ENCODE results near the gene RAF1. TPM values are rescaled to one million over a fixed set of nuclear protein-coding genes. Genes with fewer than 3 reads are reported as not detected.

Gene RAF1
- total and polyA plus RNA-seq, 2 of the 13 experiments (the other 11 are each of a cell fraction or from before 2014, with no cell fraction given) = 72.2 to 91.4 TPM

GRCh38 chr3:12556690-12557472 is 107.0 kb downstream of the RAF1 start, which contains the start of gene MKRN2 (continued):
- TF ChIP-seq CREM (IDR thresholded peaks at IDR 0.05) = 0 out of 2 replicates have a peak, but pooled peaks have one; percentile 21
- TF ChIP-seq CREM (CRISPR knock-in tag; IDR thresholded peaks at IDR 0.05) = no peak
- peak; percentile 56; the same call in 1 of the 2 replicates for TF ChIP-seq ZNF772 (CRISPR knock-in tag; IDR thresholded peaks at IDR 0.05)
- TF ChIP-seq RNF2 (conservative IDR thresholded peaks at IDR 0.05; ENCODE audit: low read depth) = 0 out of 2 replicates have a peak, but pooled peaks have one; percentile 62
- TF ChIP-seq FOXA1 (IDR thresholded peaks at IDR 0.05) = no peak
- no peak for TF ChIP-seq FOXA1 (CRISPR knock-in tag; IDR thresholded peaks at IDR 0.05)
- no peak for TF ChIP-seq SSRP1 (CRISPR knock-in tag; IDR thresholded peaks at IDR 0.05)
- no peak for TF ChIP-seq CC2D1A (CRISPR knock-in tag; IDR thresholded peaks at IDR 0.05)
- peak; percentile 23; the same call in 1 of the 2 replicates for TF ChIP-seq HDAC2 (CRISPR knock-in tag; IDR thresholded peaks at IDR 0.05)
- no peak for TF ChIP-seq ZNF138 (CRISPR knock-in tag; IDR thresholded peaks at IDR 0.05; ENCODE audit: low read depth)
- peak; percentile 31; the same call in 1 of the 2 replicates for TF ChIP-seq ZNF33B (CRISPR knock-in tag; IDR thresholded peaks at IDR 0.05)
- TF ChIP-seq ZNF484 (CRISPR knock-in tag; IDR thresholded peaks at IDR 0.05; ENCODE audit: borderline replicate concordance, low read depth) = no peak
- TF ChIP-seq RXRA (CRISPR knock-in tag; IDR thresholded peaks at IDR 0.05) = peak; percentile 61
- TF ChIP-seq ZNF256 (CRISPR knock-in tag; conservative IDR thresholded peaks at IDR 0.05) = 0 out of 2 replicates have a peak, but pooled peaks have one; percentile 51
- no peak for TF ChIP-seq MIER3 (CRISPR knock-in tag; IDR thresholded peaks at IDR 0.05; ENCODE audit: borderline replicate concordance)
- no peak for TF ChIP-seq RARG (CRISPR knock-in tag; IDR thresholded peaks at IDR 0.05; ENCODE audit: low read depth)
- peak; percentile 96 for TF ChIP-seq CCDC6 (CRISPR knock-in tag; IDR thresholded peaks at IDR 0.05)
- TF ChIP-seq ZNF687 (CRISPR knock-in tag; IDR thresholded peaks at IDR 0.05) = peak; percentile 93
- no peak for TF ChIP-seq ARNT (IDR thresholded peaks at IDR 0.05)
- peak; percentile 95 for TF ChIP-seq ZFX (CRISPR knock-in tag; IDR thresholded peaks at IDR 0.05; ENCODE audit: low read depth)
- TF ChIP-seq HCFC1 (IDR thresholded peaks at IDR 0.05; ENCODE audit: low read depth, low read length) = peak; percentile 73
- TF ChIP-seq ZNF883 (CRISPR knock-in tag; IDR thresholded peaks at IDR 0.05; ENCODE audit: not compliant biosample characterization) = peak; percentile 95
- peak; percentile 84 for TF ChIP-seq POLR2AphosphoS5 (IDR thresholded peaks at IDR 0.05; ENCODE audit: low read depth, low read length)
- TF ChIP-seq AKAP8 (CRISPR knock-in tag; IDR thresholded peaks at IDR 0.05) = no peak
- no peak for TF ChIP-seq ZNF850 (CRISPR knock-in tag; conservative IDR thresholded peaks at IDR 0.05)
- peak; percentile 95 for TF ChIP-seq ZNF121 (CRISPR knock-in tag; IDR thresholded peaks at IDR 0.05)
- TF ChIP-seq MZF1 (CRISPR knock-in tag; IDR thresholded peaks at IDR 0.05; ENCODE audit: borderline replicate concordance) = 0 out of 2 replicates have a peak, but pooled peaks have one; percentile 73
- TF ChIP-seq TFDP2 (CRISPR knock-in tag; IDR thresholded peaks at IDR 0.05) = peak; percentile 70
- 0 out of 2 replicates have a peak, but pooled peaks have one; percentile 49 for TF ChIP-seq GATA4 (IDR thresholded peaks at IDR 0.05; ENCODE audit: borderline replicate concordance, low read depth)
